HEK293 (cell line): ENCODE data around the gene R3HDM4.

Source experiments
- CTCF ChIA-PET: fragments of 350-600 bp; formaldehyde crosslinking; extraction: SDS; loops from one replicate; lab custom pipeline; 2021; ENCODE audit warnings: antibody characterized with exemption; lab: Yijun Ruan, JAX
- POLR2A ChIA-PET: fragments of 300-600 bp; formaldehyde crosslinking; extraction: SDS; loops from one replicate; lab custom pipeline; 2020; ENCODE audit warnings: antibody characterized with exemption, inconsistent platforms; lab: Yijun Ruan, JAX
- H3K27ac ChIP-seq: fragments of 200-500 bp; sonication (Bioruptor generic); 2 replicates; pipeline ENCODE4 v1.5.1; 2014; ENCODE audit warnings: low read depth, low read length, control low read depth, inconsistent platforms; ENCODE audit errors: extremely low read depth
- H3K36me3 ChIP-seq, 2 experiments: fragments of 200-500 bp in 1 of 2; sonication (Bioruptor generic) in 1 of 2; 1 replicate in 1 of 2; 2 replicates in 1 of 2; pipeline ENCODE4 v1.5.1; 2014 to 2017; ENCODE audit warnings: inconsistent platforms in 2 of 2, low read length in 2 of 2; ENCODE audit not compliant: control insufficient read depth in 2 of 2, insufficient read depth in 1 of 2
- H3K4me1 ChIP-seq: fragments of 200-500 bp; sonication (Bioruptor generic); 2 replicates; pipeline ENCODE4 v1.5.1; 2014; ENCODE audit warnings: mild to moderate bottlenecking, low read length, inconsistent platforms; ENCODE audit not compliant: control insufficient read depth, insufficient read depth
- H3K4me3 ChIP-seq: 2 replicates; pipeline ENCODE4 v1.5.1; 2011; ENCODE audit warnings: low read depth, mild to moderate bottlenecking, control low read depth, low read length, moderate library complexity
- H3K9me3 ChIP-seq: fragments of 200-500 bp; sonication (Bioruptor generic); 2 replicates; pipeline ENCODE4 v1.5.1; 2014; ENCODE audit warnings: low read depth, low read length, inconsistent platforms; ENCODE audit not compliant: control insufficient read depth, insufficient read depth
- GLIS1 ChIP-seq: fragments of 450-650 bp; formaldehyde crosslinking; IDR thresholded peaks from 2 replicates; pipeline ENCODE4 v1.5.1; 2016; ENCODE audit warnings: missing biosample characterization, missing genetic modification characterization
- MYNN ChIP-seq: fragments of 450-650 bp; formaldehyde crosslinking; IDR thresholded peaks from 2 replicates; pipeline ENCODE4 v1.5.1; 2016; ENCODE audit warnings: missing biosample characterization, missing genetic modification characterization, borderline replicate concordance
- MZF1 ChIP-seq: fragments of 450-650 bp; formaldehyde crosslinking; IDR thresholded peaks from 2 replicates; pipeline ENCODE4 v1.5.1; 2017; ENCODE audit warnings: missing biosample characterization, missing genetic modification characterization, borderline replicate concordance
- SALL2 ChIP-seq: fragments of 450-650 bp; formaldehyde crosslinking; IDR thresholded peaks from 2 replicates; pipeline ENCODE4 v1.5.0; 2017; ENCODE audit warnings: missing biosample characterization, mild to moderate bottlenecking, missing genetic modification characterization, borderline replicate concordance
- SCRT1 ChIP-seq: fragments of 450-650 bp; formaldehyde crosslinking; IDR thresholded peaks from 2 replicates; pipeline ENCODE4 v1.5.1; 2016; ENCODE audit warnings: missing biosample characterization, missing genetic modification characterization, borderline replicate concordance
- SETDB1 ChIP-seq: IDR thresholded peaks from one replicate; pipeline ENCODE4 v1.6.1; 2017; ENCODE audit warnings: mild to moderate bottlenecking, low read length, moderate library complexity, mixed read lengths; ENCODE audit not compliant: insufficient read length
- TCF7L2 ChIP-seq: IDR thresholded peaks from 2 replicates; pipeline ENCODE4 v1.6.1; 2011; ENCODE audit warnings: low read depth, mild to moderate bottlenecking, inconsistent platforms, low read length, moderate library complexity, borderline replicate concordance
- ZBTB21 ChIP-seq: fragments of 450-650 bp; formaldehyde crosslinking; IDR thresholded peaks from 2 replicates; pipeline ENCODE4 v1.5.1; 2017; ENCODE audit warnings: missing biosample characterization, missing genetic modification characterization
- ZBTB7A ChIP-seq: fragments of 450-650 bp; formaldehyde crosslinking; IDR thresholded peaks from 2 replicates; pipeline ENCODE4 v1.5.1; 2016; ENCODE audit warnings: low read depth, missing biosample characterization, missing genetic modification characterization
- ZIC2 ChIP-seq: fragments of 450-650 bp; formaldehyde crosslinking; IDR thresholded peaks from 2 replicates; pipeline ENCODE4 v1.5.1; 2016; ENCODE audit warnings: missing biosample characterization, missing genetic modification characterization
- ZNF112 ChIP-seq: fragments of 450-650 bp; formaldehyde crosslinking; IDR thresholded peaks from 2 replicates; pipeline ENCODE4 v1.5.0; 2017; ENCODE audit warnings: missing biosample characterization, missing genetic modification characterization
- ZNF133 ChIP-seq: fragments of 450-650 bp; formaldehyde crosslinking; IDR thresholded peaks from 2 replicates; pipeline ENCODE4 v1.5.1; 2016; ENCODE audit warnings: missing biosample characterization, missing genetic modification characterization
- ZNF140 ChIP-seq: fragments of 450-650 bp; formaldehyde crosslinking; IDR thresholded peaks from 2 replicates; pipeline ENCODE4 v1.5.1; 2016; ENCODE audit warnings: missing biosample characterization, missing genetic modification characterization
- ZNF19 ChIP-seq: fragments of 450-650 bp; formaldehyde crosslinking; IDR thresholded peaks from 2 replicates; pipeline ENCODE4; 2016; ENCODE audit warnings: missing biosample characterization, missing genetic modification characterization, low read depth
- ZNF660 ChIP-seq: fragments of 450-650 bp; IDR thresholded peaks from 2 replicates; pipeline ENCODE4 v1.5.1; 2018; ENCODE audit warnings: missing biosample characterization, mild to moderate bottlenecking, missing genetic modification characterization
- ZNF670 ChIP-seq: fragments of 450-650 bp; formaldehyde crosslinking; IDR thresholded peaks from 2 replicates; pipeline ENCODE4 v1.5.1; 2016; ENCODE audit warnings: missing biosample characterization, missing genetic modification characterization, low read depth
- TF ChIP-seq, protein P1 (sequence below): fragments of 450-650 bp; formaldehyde crosslinking; IDR thresholded peaks from 2 replicates; pipeline ENCODE4 v1.5.1; 2016; ENCODE audit warnings: missing biosample characterization, missing genetic modification characterization
- TF ChIP-seq, protein P2 (sequence below): fragments of 450-650 bp; formaldehyde crosslinking; IDR thresholded peaks from 2 replicates; pipeline ENCODE4 v1.5.1; 2016; ENCODE audit warnings: missing biosample characterization, missing genetic modification characterization
- TF ChIP-seq, protein P3 (sequence below): fragments of 450-650 bp; formaldehyde crosslinking; IDR thresholded peaks from 2 replicates; pipeline ENCODE4 v1.5.1; 2017; ENCODE audit warnings: missing biosample characterization, missing genetic modification characterization
- TF ChIP-seq, protein P4 (sequence below): fragments of 450-650 bp; formaldehyde crosslinking; IDR thresholded peaks from 2 replicates; pipeline ENCODE4 v1.5.1; 2016; ENCODE audit warnings: missing biosample characterization, missing genetic modification characterization
- TF ChIP-seq, protein P5 (sequence below): fragments of 450-650 bp; formaldehyde crosslinking; IDR thresholded peaks from 2 replicates; pipeline ENCODE4 v1.5.1; 2017; ENCODE audit warnings: missing biosample characterization, missing genetic modification characterization
- TF ChIP-seq, protein P6 (sequence below): fragments of 450-650 bp; formaldehyde crosslinking; IDR thresholded peaks from 2 replicates; pipeline ENCODE4 v1.5.1; 2016; ENCODE audit warnings: missing biosample characterization, missing genetic modification characterization

The R3HDM4 gene

DNA sequence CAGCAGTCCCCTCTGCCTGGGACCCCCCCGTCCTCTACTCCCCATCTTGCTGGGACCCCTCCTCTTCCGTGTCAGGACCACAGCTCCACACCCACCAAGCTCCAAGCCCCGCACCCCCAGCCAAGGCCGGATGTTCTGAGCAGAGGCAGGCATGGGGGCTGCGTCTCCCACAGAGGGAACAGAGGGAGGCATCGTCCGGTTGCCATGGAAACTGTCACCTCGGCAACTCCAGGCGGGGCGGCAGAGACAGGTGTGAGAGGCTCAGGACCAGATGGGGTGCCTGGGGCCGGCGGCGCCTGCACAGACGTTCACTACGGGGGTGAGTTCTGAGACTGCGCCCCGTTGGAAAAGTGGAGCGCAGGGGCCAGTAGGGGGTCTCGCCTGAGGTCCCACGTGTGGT, 14.4 kb downstream of the R3HDM4 start (continued):
- TF ChIP-seq, protein P1, sequence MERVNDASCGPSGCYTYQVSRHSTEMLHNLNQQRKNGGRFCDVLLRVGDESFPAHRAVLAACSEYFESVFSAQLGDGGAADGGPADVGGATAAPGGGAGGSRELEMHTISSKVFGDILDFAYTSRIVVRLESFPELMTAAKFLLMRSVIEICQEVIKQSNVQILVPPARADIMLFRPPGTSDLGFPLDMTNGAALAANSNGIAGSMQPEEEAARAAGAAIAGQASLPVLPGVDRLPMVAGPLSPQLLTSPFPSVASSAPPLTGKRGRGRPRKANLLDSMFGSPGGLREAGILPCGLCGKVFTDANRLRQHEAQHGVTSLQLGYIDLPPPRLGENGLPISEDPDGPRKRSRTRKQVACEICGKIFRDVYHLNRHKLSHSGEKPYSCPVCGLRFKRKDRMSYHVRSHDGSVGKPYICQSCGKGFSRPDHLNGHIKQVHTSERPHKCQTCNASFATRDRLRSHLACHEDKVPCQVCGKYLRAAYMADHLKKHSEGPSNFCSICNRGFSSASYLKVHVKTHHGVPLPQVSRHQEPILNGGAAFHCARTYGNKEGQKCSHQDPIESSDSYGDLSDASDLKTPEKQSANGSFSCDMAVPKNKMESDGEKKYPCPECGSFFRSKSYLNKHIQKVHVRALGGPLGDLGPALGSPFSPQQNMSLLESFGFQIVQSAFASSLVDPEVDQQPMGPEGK (tag by site-specific recombination), result peak; percentile 43; the same call in 1 of the 2 replicates
- TF ChIP-seq SALL2 (tag by site-specific recombination) (no peak), ZNF19 (tag by site-specific recombination) (no peak), MZF1 (tag by site-specific recombination) (no peak), TCF7L2 (no peak), ZIC2 (no peak), ZNF660 (no peak), GLIS1 (tag by site-specific recombination) (peak; percentile 31; the same call in 1 of the 2 replicates), ZNF112 (tag by site-specific recombination) (no peak), ZNF140 (tag by site-specific recombination) (no peak), ZBTB21 (tag by site-specific recombination) (no peak), ZNF133 (tag by site-specific recombination) (no peak), MYNN (tag by site-specific recombination) (0 out of 2 replicates have a peak, but pooled peaks have one; percentile 38)
- TF ChIP-seq, protein P2, sequence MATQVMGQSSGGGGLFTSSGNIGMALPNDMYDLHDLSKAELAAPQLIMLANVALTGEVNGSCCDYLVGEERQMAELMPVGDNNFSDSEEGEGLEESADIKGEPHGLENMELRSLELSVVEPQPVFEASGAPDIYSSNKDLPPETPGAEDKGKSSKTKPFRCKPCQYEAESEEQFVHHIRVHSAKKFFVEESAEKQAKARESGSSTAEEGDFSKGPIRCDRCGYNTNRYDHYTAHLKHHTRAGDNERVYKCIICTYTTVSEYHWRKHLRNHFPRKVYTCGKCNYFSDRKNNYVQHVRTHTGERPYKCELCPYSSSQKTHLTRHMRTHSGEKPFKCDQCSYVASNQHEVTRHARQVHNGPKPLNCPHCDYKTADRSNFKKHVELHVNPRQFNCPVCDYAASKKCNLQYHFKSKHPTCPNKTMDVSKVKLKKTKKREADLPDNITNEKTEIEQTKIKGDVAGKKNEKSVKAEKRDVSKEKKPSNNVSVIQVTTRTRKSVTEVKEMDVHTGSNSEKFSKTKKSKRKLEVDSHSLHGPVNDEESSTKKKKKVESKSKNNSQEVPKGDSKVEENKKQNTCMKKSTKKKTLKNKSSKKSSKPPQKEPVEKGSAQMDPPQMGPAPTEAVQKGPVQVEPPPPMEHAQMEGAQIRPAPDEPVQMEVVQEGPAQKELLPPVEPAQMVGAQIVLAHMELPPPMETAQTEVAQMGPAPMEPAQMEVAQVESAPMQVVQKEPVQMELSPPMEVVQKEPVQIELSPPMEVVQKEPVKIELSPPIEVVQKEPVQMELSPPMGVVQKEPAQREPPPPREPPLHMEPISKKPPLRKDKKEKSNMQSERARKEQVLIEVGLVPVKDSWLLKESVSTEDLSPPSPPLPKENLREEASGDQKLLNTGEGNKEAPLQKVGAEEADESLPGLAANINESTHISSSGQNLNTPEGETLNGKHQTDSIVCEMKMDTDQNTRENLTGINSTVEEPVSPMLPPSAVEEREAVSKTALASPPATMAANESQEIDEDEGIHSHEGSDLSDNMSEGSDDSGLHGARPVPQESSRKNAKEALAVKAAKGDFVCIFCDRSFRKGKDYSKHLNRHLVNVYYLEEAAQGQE (tag by site-specific recombination), result no peak
- TF ChIP-seq, protein P3, sequence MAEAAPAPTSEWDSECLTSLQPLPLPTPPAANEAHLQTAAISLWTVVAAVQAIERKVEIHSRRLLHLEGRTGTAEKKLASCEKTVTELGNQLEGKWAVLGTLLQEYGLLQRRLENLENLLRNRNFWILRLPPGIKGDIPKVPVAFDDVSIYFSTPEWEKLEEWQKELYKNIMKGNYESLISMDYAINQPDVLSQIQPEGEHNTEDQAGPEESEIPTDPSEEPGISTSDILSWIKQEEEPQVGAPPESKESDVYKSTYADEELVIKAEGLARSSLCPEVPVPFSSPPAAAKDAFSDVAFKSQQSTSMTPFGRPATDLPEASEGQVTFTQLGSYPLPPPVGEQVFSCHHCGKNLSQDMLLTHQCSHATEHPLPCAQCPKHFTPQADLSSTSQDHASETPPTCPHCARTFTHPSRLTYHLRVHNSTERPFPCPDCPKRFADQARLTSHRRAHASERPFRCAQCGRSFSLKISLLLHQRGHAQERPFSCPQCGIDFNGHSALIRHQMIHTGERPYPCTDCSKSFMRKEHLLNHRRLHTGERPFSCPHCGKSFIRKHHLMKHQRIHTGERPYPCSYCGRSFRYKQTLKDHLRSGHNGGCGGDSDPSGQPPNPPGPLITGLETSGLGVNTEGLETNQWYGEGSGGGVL, result no peak
- TF ChIP-seq, all 188 proteins: peak for 3

DNA sequence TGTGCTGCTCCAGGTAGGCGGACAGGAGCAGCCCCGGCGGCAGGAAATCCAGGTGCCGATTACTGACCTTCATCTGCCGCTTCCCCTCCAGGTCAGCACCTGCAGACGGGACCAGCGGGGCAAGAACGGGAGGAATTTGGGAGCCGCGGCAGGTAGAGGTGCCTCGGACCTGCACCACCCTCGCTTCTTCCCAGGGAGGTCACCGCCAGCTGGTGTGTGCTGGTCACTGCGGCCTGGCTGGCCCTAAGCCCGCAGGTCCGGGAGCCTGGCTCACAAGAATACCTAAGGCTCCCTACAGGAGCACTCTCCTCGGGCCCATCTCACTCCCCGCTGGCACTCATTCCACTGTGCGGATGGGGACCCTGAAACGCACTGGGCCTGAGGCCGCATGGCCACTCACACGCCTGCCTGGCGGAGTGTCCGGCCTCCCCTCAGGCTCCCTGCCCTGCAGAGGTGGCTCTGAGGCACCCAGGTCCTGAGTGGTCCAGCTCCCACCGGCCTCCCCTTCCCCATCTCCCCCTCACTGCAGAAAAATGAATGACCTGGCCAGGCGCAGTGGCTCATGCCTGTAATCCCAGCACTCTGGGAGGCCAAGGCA, 15.5 kb downstream of the R3HDM4 start:
- POLR2A ChIA-PET, result interaction anchor here (0.6 to 1.7 kb wide), 2 partner anchors 11 to 27 kb away, joined by 3 to 8 read pairs; no protein-coding TSS in a partner anchor
- peaks cover 0 to 15% of the 10 kb centered on the region in 2 experiments; a peak in 1 of 3 replicates for H3K36me3 ChIP-seq
- TF ChIP-seq, protein P3, result no peak
- TF ChIP-seq SETDB1, result no peak
- TF ChIP-seq, protein P4, sequence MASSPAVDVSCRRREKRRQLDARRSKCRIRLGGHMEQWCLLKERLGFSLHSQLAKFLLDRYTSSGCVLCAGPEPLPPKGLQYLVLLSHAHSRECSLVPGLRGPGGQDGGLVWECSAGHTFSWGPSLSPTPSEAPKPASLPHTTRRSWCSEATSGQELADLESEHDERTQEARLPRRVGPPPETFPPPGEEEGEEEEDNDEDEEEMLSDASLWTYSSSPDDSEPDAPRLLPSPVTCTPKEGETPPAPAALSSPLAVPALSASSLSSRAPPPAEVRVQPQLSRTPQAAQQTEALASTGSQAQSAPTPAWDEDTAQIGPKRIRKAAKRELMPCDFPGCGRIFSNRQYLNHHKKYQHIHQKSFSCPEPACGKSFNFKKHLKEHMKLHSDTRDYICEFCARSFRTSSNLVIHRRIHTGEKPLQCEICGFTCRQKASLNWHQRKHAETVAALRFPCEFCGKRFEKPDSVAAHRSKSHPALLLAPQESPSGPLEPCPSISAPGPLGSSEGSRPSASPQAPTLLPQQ (tag by site-specific recombination), result no peak
- TF ChIP-seq ZNF670 (tag by site-specific recombination), result no peak
- TF ChIP-seq, protein P5, sequence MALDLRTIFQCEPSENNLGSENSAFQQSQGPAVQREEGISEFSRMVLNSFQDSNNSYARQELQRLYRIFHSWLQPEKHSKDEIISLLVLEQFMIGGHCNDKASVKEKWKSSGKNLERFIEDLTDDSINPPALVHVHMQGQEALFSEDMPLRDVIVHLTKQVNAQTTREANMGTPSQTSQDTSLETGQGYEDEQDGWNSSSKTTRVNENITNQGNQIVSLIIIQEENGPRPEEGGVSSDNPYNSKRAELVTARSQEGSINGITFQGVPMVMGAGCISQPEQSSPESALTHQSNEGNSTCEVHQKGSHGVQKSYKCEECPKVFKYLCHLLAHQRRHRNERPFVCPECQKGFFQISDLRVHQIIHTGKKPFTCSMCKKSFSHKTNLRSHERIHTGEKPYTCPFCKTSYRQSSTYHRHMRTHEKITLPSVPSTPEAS (tag by site-specific recombination), result no peak
- TF ChIP-seq SCRT1 (tag by site-specific recombination), result no peak
- TF ChIP-seq, protein P6, sequence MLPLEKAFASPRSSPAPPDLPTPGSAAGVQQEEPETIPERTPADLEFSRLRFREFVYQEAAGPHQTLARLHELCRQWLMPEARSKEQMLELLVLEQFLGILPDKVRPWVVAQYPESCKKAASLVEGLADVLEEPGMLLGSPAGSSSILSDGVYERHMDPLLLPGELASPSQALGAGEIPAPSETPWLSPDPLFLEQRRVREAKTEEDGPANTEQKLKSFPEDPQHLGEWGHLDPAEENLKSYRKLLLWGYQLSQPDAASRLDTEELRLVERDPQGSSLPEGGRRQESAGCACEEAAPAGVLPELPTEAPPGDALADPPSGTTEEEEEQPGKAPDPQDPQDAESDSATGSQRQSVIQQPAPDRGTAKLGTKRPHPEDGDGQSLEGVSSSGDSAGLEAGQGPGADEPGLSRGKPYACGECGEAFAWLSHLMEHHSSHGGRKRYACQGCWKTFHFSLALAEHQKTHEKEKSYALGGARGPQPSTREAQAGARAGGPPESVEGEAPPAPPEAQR (tag by site-specific recombination), result no peak
- no peak for TF ChIP-seq ZBTB7A
- no peaks in the 10 kb centered on the region for H3K9me3 ChIP-seq
- H3K4me1 ChIP-seq, result no peaks in the 10 kb centered on the region
- CTCF ChIA-PET, result no interaction called here
- H3K27ac ChIP-seq, result no peak overlapping the region
- no peak overlapping the region for H3K4me3 ChIP-seq
